NCI-H69 (cell line): Measurements from ENCODE around the gene ME3.

Experiments used
- DNase-seq: peaks from one replicate; lab custom pipeline; 2025; lab: John Stamatoyannopoulos, UW

The ME3 gene

GRCh38 chr11:86488553-86488952 lies 183.9 kb downstream of the ME3 start:
- peak; percentile 96 for DNase-seq

- DNase-seq, result no peak
Measured at GRCh38 chr11:86487671-86488070, 184.7 kb downstream of the ME3 start.

- peak; percentile 89 for DNase-seq
Measured at GRCh38 chr11:86486261-86487030, 186.0 kb downstream of the ME3 start.

GRCh38 chr11:86484795-86485166 lies 187.6 kb downstream of the ME3 start:
- no peak for DNase-seq

GRCh38 chr11:86483940-86484794 lies 188.2 kb downstream of the ME3 start:
- DNase-seq, result peak; percentile 96

GRCh38 chr11:86483610-86483939 lies 188.8 kb downstream of the ME3 start:
- no peak for DNase-seq

GRCh38 chr11:86482692-86483091 lies 189.7 kb downstream of the ME3 start:
- DNase-seq, result no peak

GRCh38 chr11:86481399-86481798 lies 191.0 kb downstream of the ME3 start:
- no peak for DNase-seq

GRCh38 chr11:86478348-86478747 lies 194.1 kb downstream of the ME3 start:
- DNase-seq, result no peak

- DNase-seq, result no peak
Measured at GRCh38 chr11:86477495-86478155, 194.8 kb downstream of the ME3 start.

GRCh38 chr11:86476109-86476861 lies 196.1 kb downstream of the ME3 start:
- DNase-seq, result no peak

GRCh38 chr11:86475027-86475426 lies 197.4 kb downstream of the ME3 start:
- DNase-seq, result no peak

GRCh38 chr11:86473991-86474833 lies 198.2 kb downstream of the ME3 start:
- DNase-seq, result no peak

GRCh38 chr11:86469491-86470388 lies 202.7 kb downstream of the ME3 start:
- DNase-seq, result no peak

GRCh38 chr11:86468169-86468568 lies 204.2 kb downstream of the ME3 start:
- no peak for DNase-seq

- peak; percentile 61 for DNase-seq
Measured at GRCh38 chr11:86464509-86465221, 207.8 kb downstream of the ME3 start.

- DNase-seq, result no peak
Measured at GRCh38 chr11:86463955-86464354, 208.5 kb downstream of the ME3 start.

GRCh38 chr11:86463120-86463519 lies 209.3 kb downstream of the ME3 start:
- peak; percentile 54 for DNase-seq

- no peak for DNase-seq
Measured at GRCh38 chr11:86461892-86462291, 210.5 kb downstream of the ME3 start.
